Transverse colon (tissue), 4 donors: ENCODE results near the gene TMEM131L.
"Not testable (repeated sequence)": the region's sequence is repeated elsewhere in the genome, so short reads cannot be mapped to it uniquely, and the experiment has no call there.

Source experiments
- CTCF ChIP-seq, 5 experiments: fragments of 200-600 bp in 3 of 5; fragments of 450-650 bp in 2 of 5; sonication (generic) in 3 of 5; IDR thresholded peaks; 1 replicate in 2 of 5; 2 replicates in 3 of 5; pipeline ENCODE4 v1.5.1; 2016 to 2017; ENCODE audit warnings: antibody characterized with exemption in 5 of 5, inconsistent platforms in 3 of 5, mild to moderate bottlenecking in 2 of 5, moderate library complexity in 1 of 5
- EP300 ChIP-seq: sonication (generic); formaldehyde crosslinking; IDR thresholded peaks from one replicate; pipeline ENCODE4 v1.6.1; 2017; ENCODE audit warnings: antibody characterized with exemption, low read depth
- POLR2AphosphoS5 ChIP-seq, 3 donors: sonication (generic); formaldehyde crosslinking; IDR thresholded peaks; one replicate each; pipeline ENCODE4 v1.6.1; 2016; ENCODE audit warnings: antibody characterized with exemption in 3 of 3

GRCh38 chr4:153509212-153509611, 43.1 kb downstream of the TMEM131L start:
- not testable (repeated sequence) for TF ChIP-seq CTCF (IDR thresholded peaks at IDR 0.05); EP300; POLR2AphosphoS5 (IDR thresholded peaks at IDR 0.05)
